Type B pancreatic cell (in vitro differentiated cells): ENCODE measurements around the gene YJEFN3. TPM values are rescaled to one million over a fixed set of nuclear protein-coding genes. Genes with fewer than 3 reads are reported as not detected.

Experiments used
- DNase-seq: peaks from one replicate; pipeline ENCODE4 v3.0.0; 2021; ENCODE audit warnings: mixed read lengths; ENCODE audit not compliant: unreplicated experiment; ENCODE audit errors: extremely low spot score
- H3K27ac Mint-ChIP-seq: 2 replicates; pipeline ENCODE4 v1.8.0; 2021; ENCODE audit warnings: mild to moderate bottlenecking, mixed read lengths
- H3K27me3 Mint-ChIP-seq: 2 replicates; pipeline ENCODE4 v1.8.0; 2021; ENCODE audit warnings: mixed read lengths
- H3K36me3 Mint-ChIP-seq: 2 replicates; pipeline ENCODE4 v1.8.0; 2021; ENCODE audit warnings: mixed read lengths
- H3K4me1 Mint-ChIP-seq: one replicate; pipeline ENCODE4 v1.8.0; 2021; ENCODE audit warnings: mixed read lengths; ENCODE audit not compliant: unreplicated experiment
- H3K4me3 Mint-ChIP-seq: 2 replicates; pipeline ENCODE4 v1.8.0; 2021; ENCODE audit warnings: mild to moderate bottlenecking, mixed read lengths
- H3K9me3 Mint-ChIP-seq: 2 replicates; pipeline ENCODE4 v1.8.0; 2021; ENCODE audit warnings: mixed read lengths
- CTCF ChIP-seq: fragments of 200-600 bp; sonication (generic); conservative IDR thresholded peaks from 2 replicates; pipeline ENCODE4 v1.5.0; 2021; ENCODE audit warnings: antibody characterized with exemption, mild to moderate bottlenecking
- total RNA-seq: library from RNA; stranded (reverse); gene quantifications from 2 replicates; pipeline ENCODE4 v1.2.1, GENCODE V29; 2021; ENCODE audit warnings: low replicate concordance

Gene YJEFN3
- total RNA-seq, 1 donor from 2014 or later, result 23.2 TPM

- Mint-ChIP-seq H3K4me3 (no peak overlapping the region), H3K4me1 (no peaks in the 10 kb centered on the region), H3K27me3 (no peaks in the 10 kb centered on the region), H3K36me3 (peaks cover 9% of the 10 kb centered on the region), H3K27ac (no peak overlapping the region), H3K9me3 (no peaks in the 10 kb centered on the region)
- no peak for TF ChIP-seq CTCF
- no peak for DNase-seq
Measured at GRCh38 chr19:19570571-19570970, 41.9 kb downstream of the YJEFN3 start.

GRCh38 chr19:19571071-19571786, 42.5 kb downstream of the YJEFN3 start:
- no peak overlapping the region for H3K27ac Mint-ChIP-seq
- no peak for DNase-seq

GRCh38 chr19:19575411-19575810, 46.7 kb downstream of the YJEFN3 start:
- DNase-seq, result no peak
- Mint-ChIP-seq H3K9me3 (no peaks in the 10 kb centered on the region), H3K36me3 (peaks cover 4% of the 10 kb centered on the region), H3K27me3 (no peaks in the 10 kb centered on the region), H3K4me1 (no peaks in the 10 kb centered on the region), H3K27ac (no peak overlapping the region), H3K4me3 (no peak overlapping the region)
- no peak for TF ChIP-seq CTCF

More at GRCh38 chr19:19571071-19571786, 42.5 kb downstream of the YJEFN3 start:
- Mint-ChIP-seq H3K4me1 (no peaks in the 10 kb centered on the region), H3K9me3 (no peaks in the 10 kb centered on the region), H3K36me3 (peaks cover 9% of the 10 kb centered on the region), H3K27me3 (no peaks in the 10 kb centered on the region), H3K4me3 (no peak overlapping the region)
- no peak for TF ChIP-seq CTCF

GRCh38 chr19:19578252-19578651, 49.5 kb downstream of the YJEFN3 start:
- Mint-ChIP-seq H3K9me3 (no peaks in the 10 kb centered on the region), H3K27me3 (no peaks in the 10 kb centered on the region), H3K36me3 (no peaks in the 10 kb centered on the region), H3K4me3 (no peak overlapping the region), H3K27ac (no peak overlapping the region), H3K4me1 (no peaks in the 10 kb centered on the region)
- no peak for DNase-seq
- TF ChIP-seq CTCF, result no peak

- Mint-ChIP-seq H3K4me1 (no peaks in the 10 kb centered on the region), H3K27ac (no peak overlapping the region), H3K9me3 (no peaks in the 10 kb centered on the region), H3K36me3 (no peaks in the 10 kb centered on the region), H3K27me3 (no peaks in the 10 kb centered on the region), H3K4me3 (no peak overlapping the region)
- TF ChIP-seq CTCF, result no peak
- no peak for DNase-seq
Measured at GRCh38 chr19:19579533-19580361, 51.0 kb downstream of the YJEFN3 start.
